ENCODE measurements around the gene PGLYRP1.

DNA sequence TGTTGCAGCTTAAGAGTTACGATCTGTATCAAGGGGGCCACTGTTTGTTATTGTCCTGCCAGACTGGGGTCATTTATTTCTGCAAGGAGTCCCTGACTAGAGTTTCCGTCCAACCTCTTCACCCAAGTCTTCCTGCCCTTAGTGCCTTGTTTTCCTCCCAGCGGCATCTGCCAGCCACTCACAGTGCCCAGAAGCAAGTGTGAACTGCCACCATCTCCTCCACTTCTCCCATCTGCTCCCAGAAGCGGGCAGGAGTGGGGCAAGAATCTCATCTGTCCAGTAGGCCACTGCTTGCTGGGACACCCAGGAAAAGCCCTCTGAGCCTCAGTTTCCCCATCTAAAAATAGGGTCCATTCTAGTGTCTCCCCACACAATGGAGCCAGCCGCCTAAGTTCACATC lies 53.2 kb downstream of the PGLYRP1 start:
- TF ChIP-seq CREB1 (IDR thresholded peaks at IDR 0.05) (no peak), CREB1 (CRISPR knock-in tag; IDR thresholded peaks at IDR 0.05) (no peak), SRF (IDR thresholded peaks at IDR 0.05; ENCODE audit: low read depth, low read length) (no peak)
- TF ChIP-seq, protein P1, sequence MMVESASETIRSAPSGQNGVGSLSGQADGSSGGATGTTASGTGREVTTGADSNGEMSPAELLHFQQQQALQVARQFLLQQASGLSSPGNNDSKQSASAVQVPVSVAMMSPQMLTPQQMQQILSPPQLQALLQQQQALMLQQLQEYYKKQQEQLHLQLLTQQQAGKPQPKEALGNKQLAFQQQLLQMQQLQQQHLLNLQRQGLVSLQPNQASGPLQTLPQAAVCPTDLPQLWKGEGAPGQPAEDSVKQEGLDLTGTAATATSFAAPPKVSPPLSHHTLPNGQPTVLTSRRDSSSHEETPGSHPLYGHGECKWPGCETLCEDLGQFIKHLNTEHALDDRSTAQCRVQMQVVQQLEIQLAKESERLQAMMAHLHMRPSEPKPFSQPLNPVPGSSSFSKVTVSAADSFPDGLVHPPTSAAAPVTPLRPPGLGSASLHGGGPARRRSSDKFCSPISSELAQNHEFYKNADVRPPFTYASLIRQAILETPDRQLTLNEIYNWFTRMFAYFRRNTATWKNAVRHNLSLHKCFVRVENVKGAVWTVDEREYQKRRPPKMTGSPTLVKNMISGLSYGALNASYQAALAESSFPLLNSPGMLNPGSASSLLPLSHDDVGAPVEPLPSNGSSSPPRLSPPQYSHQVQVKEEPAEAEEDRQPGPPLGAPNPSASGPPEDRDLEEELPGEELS (CRISPR knock-in tag; IDR thresholded peaks at IDR 0.05), result no peak

All from HepG2 (cell line).